Natural killer cell (primary cell): ENCODE data around the gene SLC25A26. TPM values are rescaled to one million over a fixed set of nuclear protein-coding genes. Genes with fewer than 3 reads are reported as not detected.
"Not testable (repeated sequence)": the region's sequence is repeated elsewhere in the genome, so short reads cannot be mapped to it uniquely, and the experiment has no call there.

Source experiments
- ATAC-seq, 3 donors: fragments of 150-1000 bp in 2 of 3; fragments of 200-7000 bp in 1 of 3; cut with Tn5 transposase; 1 replicate in 1 of 3; 2 replicates in 2 of 3; pipeline ENCODE4 v1.10.0; 2021; ENCODE audit warnings: mild to moderate bottlenecking in 2 of 3, moderate library complexity in 2 of 3
- DNase-seq, 2 donors: peaks; one replicate each; pipeline versions ENCODE4 v3.0.0 to v3.0.0-alpha.2; 2013 to 2021; ENCODE audit warnings: mixed read lengths in 1 of 2
- H3K27ac ChIP-seq: one replicate; pipeline ENCODE4 v1.5.1; 2013; ENCODE audit warnings: mild to moderate bottlenecking, low read length
- H3K27me3 ChIP-seq: one replicate; pipeline ENCODE4 v1.6.1; 2013; ENCODE audit warnings: low read length; ENCODE audit not compliant: control insufficient read depth, insufficient read depth
- H3K36me3 ChIP-seq: one replicate; pipeline ENCODE4 v1.6.1; 2013; ENCODE audit warnings: low read length; ENCODE audit not compliant: control insufficient read depth, insufficient read depth
- H3K4me1 ChIP-seq: one replicate; pipeline ENCODE4 v1.6.1; 2013; ENCODE audit warnings: low read length; ENCODE audit not compliant: control insufficient read depth, insufficient read depth
- H3K4me3 ChIP-seq: one replicate; pipeline ENCODE4 v1.5.1; 2013; ENCODE audit warnings: low read length
- H3K9me3 ChIP-seq: one replicate; pipeline ENCODE4 v1.6.1; 2013; ENCODE audit warnings: low read length; ENCODE audit not compliant: control insufficient read depth, insufficient read depth
- H3K27ac Mint-ChIP-seq, 2 donors: one replicate each; pipeline ENCODE4 v1.8.0; 2022; ENCODE audit warnings: mild to moderate bottlenecking in 2 of 2, mixed read lengths in 2 of 2, moderate library complexity in 1 of 2
- H3K27me3 Mint-ChIP-seq, 2 donors: one replicate each; pipeline ENCODE4 v1.8.0; 2022; ENCODE audit warnings: low read depth in 2 of 2, mixed read lengths in 2 of 2
- H3K36me3 Mint-ChIP-seq: one replicate; pipeline ENCODE4 v1.8.0; 2022; ENCODE audit warnings: mixed read lengths
- H3K4me1 Mint-ChIP-seq, 2 donors: one replicate each; pipeline ENCODE4 v1.8.0; 2022; ENCODE audit warnings: mixed read lengths in 2 of 2
- H3K4me3 Mint-ChIP-seq: one replicate; pipeline ENCODE4 v1.8.0; 2022; ENCODE audit warnings: mild to moderate bottlenecking, moderate library complexity, mixed read lengths
- H3K9me3 Mint-ChIP-seq, 2 donors: one replicate each; pipeline ENCODE4 v1.8.0; 2022; ENCODE audit warnings: mixed read lengths in 2 of 2
- CTCF ChIP-seq: fragments of 200-600 bp; IDR thresholded peaks from one replicate; pipeline ENCODE4 v1.8.0; 2022; ENCODE audit warnings: antibody characterized with exemption
- whole genome bisulfite sequencing: methylation state at CpG from one replicate; pipeline ENCODE4 v1.1.7; 2013; ENCODE audit warnings: missing lambda C conversion rate; ENCODE audit not compliant: insufficient coverage; 5-methylcytosine and 5-hydroxymethylcytosine counted together
- intact Hi-C: fragments of 100-400 bp; cut with micrococcal nuclease; formaldehyde crosslinking; loops from one replicate; pipeline ENCODE4 v1.14.2; 2022
- total RNA-seq, 4 donors: library from RNA; stranded (reverse); fragments of 120-200 nt in 1 of 4; gene quantifications; one replicate each; pipeline versions ENCODE4 v1.2.3 to v1.2.4, GENCODE V29; 2013 to 2022

Gene SLC25A26
- total RNA-seq, 3 donors from 2014 or later (not counting 1 experiment from before 2014, with no cell fraction given): 18.4 to 23.9 (median 23.3) TPM

DNA sequence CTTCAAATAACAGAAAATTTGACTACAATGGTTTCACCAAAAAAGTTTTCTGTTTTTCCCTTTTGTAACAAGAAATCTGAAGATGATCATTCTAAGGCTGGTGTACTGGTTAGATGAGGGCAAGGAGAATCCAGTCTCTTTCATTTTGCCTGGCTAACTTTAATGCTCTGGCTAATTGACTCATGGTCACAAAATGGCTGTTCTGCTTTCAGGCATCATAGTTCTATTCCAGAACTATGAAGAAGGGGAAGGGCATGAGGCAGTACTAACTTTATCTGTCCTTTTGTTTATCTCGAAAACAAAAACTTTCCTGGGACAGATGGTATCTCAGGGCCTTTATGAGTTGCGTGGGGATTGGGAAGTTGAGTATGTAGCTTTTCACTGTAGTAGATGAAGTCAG, 50.4 kb downstream of the SLC25A26 start:
- H3K4me3 ChIP-seq: no peak overlapping the region
- 100% methylated on average over 2 of the region's 2 CpGs for WGBS
- DNase-seq (no peak), ATAC-seq (no peak)
- intact Hi-C loops: no loop called here
- no peaks in the 10 kb centered on the region for H3K9me3 ChIP-seq
- Mint-ChIP-seq H3K4me3 (no peak overlapping the region), H3K9me3 (no peaks in the 10 kb centered on the region), H3K27me3 (no peaks in the 10 kb centered on the region), H3K27ac (no peak overlapping the region), H3K36me3 (no peaks in the 10 kb centered on the region), H3K4me1 (peaks cover 0 to under 1% of the 10 kb centered on the region in 2 donors)
- H3K27me3 ChIP-seq: no peaks in the 10 kb centered on the region
- H3K4me1 ChIP-seq: no peaks in the 10 kb centered on the region
- H3K36me3 ChIP-seq: no peaks in the 10 kb centered on the region
- no peak for TF ChIP-seq CTCF
- H3K27ac ChIP-seq: no peak overlapping the region

GRCh38 chr3:66272016-66272415, 51.2 kb downstream of the SLC25A26 start:
- Mint-ChIP-seq H3K36me3 (no peaks in the 10 kb centered on the region), H3K27me3 (no peaks in the 10 kb centered on the region), H3K4me3 (no peak overlapping the region), H3K27ac (no peak overlapping the region), H3K4me1 (peaks cover 0 to 9% of the 10 kb centered on the region in 2 donors), H3K9me3 (no peaks in the 10 kb centered on the region)
- WGBS: no CpG with 5 or more reads among the region's 1 CpG
- DNase-seq (no peak), ATAC-seq (no peak)
- Histone ChIP-seq H3K27me3 (no peaks in the 10 kb centered on the region), H3K4me3 (no peak overlapping the region), H3K36me3 (no peaks in the 10 kb centered on the region), H3K4me1 (no peaks in the 10 kb centered on the region), H3K27ac (no peak overlapping the region), H3K9me3 (no peaks in the 10 kb centered on the region)
- intact Hi-C loops: no loop called here
- TF ChIP-seq CTCF: no peak

GRCh38 chr3:66274837-66275236, 54.0 kb downstream of the SLC25A26 start:
- ATAC-seq, H3K36me3 Mint-ChIP-seq, H3K4me1 ChIP-seq, H3K27me3 Mint-ChIP-seq, H3K9me3 Mint-ChIP-seq, H3K27ac Mint-ChIP-seq, H3K9me3 ChIP-seq, H3K27me3 ChIP-seq, H3K36me3 ChIP-seq, H3K4me3 ChIP-seq, DNase-seq, H3K4me3 Mint-ChIP-seq, H3K27ac ChIP-seq: not testable (repeated sequence)
- intact Hi-C loops: loop anchor here (5.0 kb wide), 1 partner anchor 227 kb away; the partner anchor contains the start of gene LRIG1
- peaks cover 20 to 25% of the 10 kb centered on the region in 2 donors for H3K4me1 Mint-ChIP-seq
- WGBS: 100% methylated on average over 2 of the region's 6 CpGs

DNA sequence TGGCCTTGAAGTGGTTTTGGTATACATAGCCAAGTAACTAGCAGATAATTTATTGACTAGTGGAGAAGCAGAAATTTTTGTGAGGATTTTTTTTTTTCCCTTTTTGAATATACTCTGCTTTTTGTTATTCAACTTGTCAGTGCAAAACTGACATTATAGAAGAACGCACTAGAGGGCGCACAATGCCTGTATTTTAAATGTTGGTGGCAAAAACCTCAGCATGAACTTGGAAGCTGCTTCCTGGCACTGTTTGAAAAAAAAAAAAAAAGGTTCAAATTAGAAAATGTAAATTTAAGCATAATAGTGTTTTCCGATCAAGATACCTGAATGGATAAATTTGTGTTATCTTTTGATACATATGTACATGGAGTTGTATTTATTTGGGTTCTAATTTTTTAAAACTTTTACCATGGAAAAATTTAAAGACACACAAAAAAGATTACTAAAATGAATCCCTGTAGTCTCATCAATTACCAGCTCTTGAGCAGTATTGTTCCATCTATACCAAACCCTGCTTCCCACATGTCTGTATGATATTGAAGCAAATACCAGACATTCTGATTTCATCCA, 56.0 kb downstream of the SLC25A26 start:
- peak overlapping the region; percentile 17 to 72 for H3K27ac Mint-ChIP-seq
- H3K4me1 Mint-ChIP-seq: peaks cover 33 to 38% of the 10 kb centered on the region in 2 donors
- Histone ChIP-seq H3K27ac (no peak overlapping the region), H3K36me3 (no peaks in the 10 kb centered on the region), H3K4me3 (no peak overlapping the region), H3K4me1 (peaks cover 4% of the 10 kb centered on the region), H3K27me3 (no peaks in the 10 kb centered on the region), H3K9me3 (no peaks in the 10 kb centered on the region)
- ATAC-seq (peak in 2 of 3 donors; percentile 60 to 86), DNase-seq (peak; percentile 27 to 86)
- H3K9me3 Mint-ChIP-seq: no peaks in the 10 kb centered on the region
- intact Hi-C loops: loop anchor here (1.0 to 5.0 kb wide), 4 partner anchors 22 to 540 kb away; partner anchors contain the start of gene LRIG1
- no peaks in the 10 kb centered on the region for H3K36me3 Mint-ChIP-seq
- H3K4me3 Mint-ChIP-seq: no peak overlapping the region
- WGBS: 9% methylated on average over 2 of the region's 3 CpGs
- TF ChIP-seq CTCF: peak; percentile 79
- H3K27me3 Mint-ChIP-seq: no peaks in the 10 kb centered on the region
